Muscle of leg (tissue), 9 donors: Measurements from ENCODE around the gene PFKFB2. TPM values are rescaled to one million over a fixed set of nuclear protein-coding genes. Genes with fewer than 3 reads are reported as not detected.

ENCODE experiments used
- polyA plus RNA-seq, 8 donors: library from polyadenylated mRNA; unstranded; fragments of 120-200 nt; gene quantifications; one replicate each; pipeline versions ENCODE4 v1.2.1 to v1.2.3, GENCODE V29; 2013; ENCODE audit warnings: inconsistent platforms in 1 of 8, low replicate concordance in 1 of 8; ENCODE audit not compliant: insufficient read length in 8 of 8, insufficient read depth in 1 of 8
- total RNA-seq: library from RNA; stranded (reverse); fragments of 120-200 nt; gene quantifications from one replicate; pipeline ENCODE4 v1.2.4, GENCODE V29; 2013

The PFKFB2 gene
- total and polyA plus RNA-seq, 9 donors: 3.8 to 7.7 (median 4.4) TPM

Other genes with a start within 250 kb of the PFKFB2 start
- not detected for gene IL20, start 187.7 kb upstream of the PFKFB2 start, total RNA-seq
- not detected for gene IL20, start 187.7 kb upstream of the PFKFB2 start, polyA plus RNA-seq
- gene IL24, start 155.8 kb upstream of the PFKFB2 start, total RNA-seq: not detected
- gene IL24, start 155.8 kb upstream of the PFKFB2 start, polyA plus RNA-seq: under 1 TPM in 7 of 8 donors, not detected in 1; 0.11 to 0.30 (median 0.15) TPM
- gene FCMR, start 131.3 kb upstream of the PFKFB2 start, total RNA-seq: 0.58 TPM
- gene FCMR, start 131.3 kb upstream of the PFKFB2 start, polyA plus RNA-seq: 1 to 10 TPM in 7 of 8 donors, under 1 TPM in 1; 0.87 to 2.2 (median 1.4) TPM
- under 0.01 TPM for gene PIGR, start 106.8 kb upstream of the PFKFB2 start, total RNA-seq
- gene PIGR, start 106.8 kb upstream of the PFKFB2 start, polyA plus RNA-seq: 1 to 10 TPM in 1 of 8 donors, under 1 TPM in 5, not detected in 2; 0.04 to 2.3 (median 0.18) TPM
- gene FCAMR, start 82.8 kb upstream of the PFKFB2 start, total RNA-seq: not detected
- gene FCAMR, start 82.8 kb upstream of the PFKFB2 start, polyA plus RNA-seq: under 1 TPM in 1 of 8 donors, not detected in 7; 0.16 TPM
- gene C1orf116, start 20.5 kb upstream of the PFKFB2 start, total RNA-seq: under 0.01 TPM
- 1 to 10 TPM in 2 of 8 donors, under 1 TPM in 6; 0.07 to 2.9 (median 0.14) TPM for gene C1orf116, start 20.5 kb upstream of the PFKFB2 start, polyA plus RNA-seq
- gene YOD1, start 2.1 kb upstream of the PFKFB2 start, total RNA-seq: 6.4 TPM
- 1 to 10 TPM; 4.2 to 6.7 (median 5.7) TPM for gene YOD1, start 2.1 kb upstream of the PFKFB2 start, polyA plus RNA-seq
- gene C4BPB, start 35.6 kb downstream of the PFKFB2 start, total RNA-seq: 0.27 TPM
- gene C4BPB, start 35.6 kb downstream of the PFKFB2 start, polyA plus RNA-seq: under 1 TPM in 7 of 8 donors, not detected in 1; 0.11 to 0.53 (median 0.37) TPM
- gene C4BPA, start 51.0 kb downstream of the PFKFB2 start, total RNA-seq: 0.09 TPM
- gene C4BPA, start 51.0 kb downstream of the PFKFB2 start, polyA plus RNA-seq: under 1 TPM in 6 of 8 donors, not detected in 2; 0.09 to 0.50 (median 0.21) TPM